GM12878 (cell line): ENCODE results near the gene DDX54. TPM values are rescaled to one million over a fixed set of nuclear protein-coding genes. Genes with fewer than 3 reads are reported as not detected.

Experiments used
- ATAC-seq: fragments of 200-7000 bp; cut with Tn5 transposase; 3 replicates; pipeline ENCODE4 v1.9.1; 2020; ENCODE audit warnings: mild to moderate bottlenecking, moderate library complexity
- BruUV-seq: library from RNA; stranded (reverse); fragments of 400-500 nt; replicated peaks from 2 replicates; lab custom pipeline; 2021; lab: Mats Ljungman, UMichigan
- CTCF ChIA-PET: fragments of 300-600 bp; sonication (Branson Sonifier 250); formaldehyde crosslinking; extraction: SDS; loops from one replicate; lab custom pipeline; 2021; ENCODE audit warnings: inconsistent platforms; lab: Yijun Ruan, JAX
- POLR2A ChIA-PET: fragments of 350-600 bp; formaldehyde crosslinking; extraction: SDS; loops from one replicate; lab custom pipeline; 2021; ENCODE audit warnings: inconsistent platforms; lab: Charles Lee
- RAD21 ChIA-PET: fragments of 300-600 bp; sonication (Branson Sonifier 250); formaldehyde crosslinking; loops from one replicate; lab custom pipeline; 2023; ENCODE audit warnings: antibody characterized with exemption; ENCODE audit not compliant: unreplicated experiment; lab: Charles Lee
- SMC1A ChIA-PET: fragments of 300-600 bp; sonication (Branson Sonifier 250); formaldehyde crosslinking; loops from one replicate; lab custom pipeline; 2023; ENCODE audit not compliant: unreplicated experiment, uncharacterized antibody; lab: Charles Lee
- DNase-seq: peaks from one replicate; pipeline ENCODE4 v3.0.0-alpha.2; 2011; ENCODE audit warnings: low read depth, low spot score
- FAIRE-seq: peaks from 3 replicates; lab custom pipeline; 2011; peaks lifted over from hg19 to GRCh38; lab: Jason Lieb, UNC
- H2AFZ ChIP-seq: 2 replicates; pipeline ENCODE4 v1.6.0; 2011; ENCODE audit warnings: low read depth, low read length, control low read depth; ENCODE audit not compliant: control insufficient read depth
- H3K27ac ChIP-seq: 2 replicates; pipeline ENCODE4 v1.5.1; 2011; ENCODE audit warnings: control low read depth; ENCODE audit not compliant: control insufficient read depth, insufficient read depth
- H3K27me3 ChIP-seq, 2 experiments: replicated peaks in 1 of 2; 2 replicates each; pipeline versions ENCODE4 v1.6.0 to v1.6.1; 2011; ENCODE audit warnings: low read length in 1 of 2; ENCODE audit not compliant: control insufficient read depth in 2 of 2, insufficient read depth in 2 of 2
- H3K36me3 ChIP-seq, 2 experiments: 2 replicates each; pipeline ENCODE4 v1.5.1; 2011; ENCODE audit warnings: low read length in 1 of 2; ENCODE audit not compliant: control insufficient read depth in 2 of 2, insufficient read depth in 2 of 2
- H3K4me1 ChIP-seq: 2 replicates; pipeline ENCODE4 v1.6.1; 2011; ENCODE audit warnings: mild to moderate bottlenecking, low read length, moderate library complexity, mixed read lengths; ENCODE audit not compliant: control insufficient read depth, insufficient read depth
- H3K4me2 ChIP-seq: 2 replicates; pipeline ENCODE4 v1.6.0; 2011; ENCODE audit warnings: control low read depth; ENCODE audit not compliant: control insufficient read depth, insufficient read depth
- H3K4me3 ChIP-seq: fragments of 200-600 bp; sonication (generic); 2 replicates; pipeline ENCODE4 v1.5.1; 2016
- H3K79me2 ChIP-seq: 2 replicates; pipeline ENCODE4 v1.6.0; 2011; ENCODE audit warnings: low read length; ENCODE audit not compliant: control insufficient read depth, insufficient read depth
- H3K9ac ChIP-seq: 2 replicates; pipeline ENCODE4 v1.8.0; 2011; ENCODE audit warnings: low read length, control low read depth, mixed read lengths; ENCODE audit not compliant: control insufficient read depth, insufficient read depth
- H3K9me3 ChIP-seq: replicated peaks from 3 replicates; pipeline ENCODE4 v1.5.1; 2011; ENCODE audit warnings: mild to moderate bottlenecking, low read length; ENCODE audit not compliant: control insufficient read depth, insufficient read depth
- H4K20me1 ChIP-seq: 2 replicates; pipeline ENCODE4 v1.6.0; 2011; ENCODE audit not compliant: control insufficient read depth, insufficient read depth
- EGR1 ChIP-seq, 2 experiments: IDR thresholded peaks; 1 replicate in 1 of 2; 2 replicates in 1 of 2; pipeline ENCODE4 v1.6.1; 2011 to 2012; ENCODE audit warnings: low read depth in 2 of 2, low read length in 2 of 2, borderline replicate concordance in 1 of 2, mild to moderate bottlenecking in 1 of 2, moderate library complexity in 1 of 2
- MTA2 ChIP-seq: fragments of 450-650 bp; IDR thresholded peaks from 2 replicates; pipeline ENCODE4 v1.6.1; 2016; ENCODE audit warnings: low read depth, mild to moderate bottlenecking, moderate library complexity
- POLR2A ChIP-seq: IDR thresholded peaks from 2 replicates; pipeline ENCODE4 v1.6.1; 2011; ENCODE audit warnings: low read depth, mild to moderate bottlenecking, low read length
- SUPT20H ChIP-seq: IDR thresholded peaks from 2 replicates; pipeline ENCODE4 v1.6.1; 2011; ENCODE audit warnings: low read depth, mild to moderate bottlenecking, low read length, moderate library complexity, borderline replicate concordance; ENCODE audit not compliant: control insufficient read depth
- TARDBP ChIP-seq: IDR thresholded peaks from 2 replicates; pipeline ENCODE4 v1.6.1; 2016; ENCODE audit warnings: borderline replicate concordance
- ZZZ3 ChIP-seq: IDR thresholded peaks from 2 replicates; pipeline ENCODE4 v1.6.1; 2011; ENCODE audit warnings: low read depth; ENCODE audit not compliant: control insufficient read depth, insufficient read length
- WGBS: methylation state at CpG from one replicate; pipeline ENCODE4 v1.1.6; 2016; ENCODE audit warnings: low lambda C conversion rate; ENCODE audit not compliant: insufficient replicate concordance, insufficient coverage; ENCODE audit errors: missing lambda C conversion rate; 5-methylcytosine and 5-hydroxymethylcytosine counted together
- in situ Hi-C: fragments of 300-500 bp; cut with MboI; formaldehyde crosslinking; loops from 9 replicates; pipeline ENCODE4 v1.14.3; 2018; ENCODE audit warnings: mixed read lengths
- intact Hi-C: fragments of 100-400 bp; cut with micrococcal nuclease; formaldehyde crosslinking; loops from one replicate; pipeline ENCODE4 v1.14.2; 2022; ENCODE audit not compliant: unreplicated experiment
- polyA plus RNA-seq, 11 experiments: library from polyadenylated mRNA; depleted of rRNA in 4 of 11; unstranded in 6 of 11; stranded (reverse) in 5 of 11; fragments of >200 nt; fragmentation: Nextera tagmentation in 4 of 11; fragmentation: Illumina TruSeq in 1 of 11; extraction: Ambion mirVana in 4 of 11; extraction: Trizol in 1 of 11; gene quantifications; 1 replicate in 1 of 11; 2 replicates in 10 of 11; pipeline versions ENCODE4 v1.2.1 to v1.2.3, GENCODE V29; 2011 to 2016; ENCODE audit warnings: inconsistent platforms in 2 of 11, missing spikeins in 2 of 11, low read depth in 1 of 11
- total RNA-seq, 4 experiments: library from RNA; depleted of rRNA in 3 of 4; stranded (reverse); fragments of >200 nt in 3 of 4; fragmentation: Illumina TruSeq in 1 of 4; extraction: Trizol in 1 of 4; gene quantifications; 2 replicates each; pipeline versions ENCODE4 v1.2.1 to v1.2.3, GENCODE V29; 2013 to 2021

The DDX54 gene
- total and polyA plus RNA-seq, 10 of the 15 experiments (the other 5 are each of a cell fraction or from before 2014, with no cell fraction given): 1.9 to 115 (median 56.3) TPM

DNA sequence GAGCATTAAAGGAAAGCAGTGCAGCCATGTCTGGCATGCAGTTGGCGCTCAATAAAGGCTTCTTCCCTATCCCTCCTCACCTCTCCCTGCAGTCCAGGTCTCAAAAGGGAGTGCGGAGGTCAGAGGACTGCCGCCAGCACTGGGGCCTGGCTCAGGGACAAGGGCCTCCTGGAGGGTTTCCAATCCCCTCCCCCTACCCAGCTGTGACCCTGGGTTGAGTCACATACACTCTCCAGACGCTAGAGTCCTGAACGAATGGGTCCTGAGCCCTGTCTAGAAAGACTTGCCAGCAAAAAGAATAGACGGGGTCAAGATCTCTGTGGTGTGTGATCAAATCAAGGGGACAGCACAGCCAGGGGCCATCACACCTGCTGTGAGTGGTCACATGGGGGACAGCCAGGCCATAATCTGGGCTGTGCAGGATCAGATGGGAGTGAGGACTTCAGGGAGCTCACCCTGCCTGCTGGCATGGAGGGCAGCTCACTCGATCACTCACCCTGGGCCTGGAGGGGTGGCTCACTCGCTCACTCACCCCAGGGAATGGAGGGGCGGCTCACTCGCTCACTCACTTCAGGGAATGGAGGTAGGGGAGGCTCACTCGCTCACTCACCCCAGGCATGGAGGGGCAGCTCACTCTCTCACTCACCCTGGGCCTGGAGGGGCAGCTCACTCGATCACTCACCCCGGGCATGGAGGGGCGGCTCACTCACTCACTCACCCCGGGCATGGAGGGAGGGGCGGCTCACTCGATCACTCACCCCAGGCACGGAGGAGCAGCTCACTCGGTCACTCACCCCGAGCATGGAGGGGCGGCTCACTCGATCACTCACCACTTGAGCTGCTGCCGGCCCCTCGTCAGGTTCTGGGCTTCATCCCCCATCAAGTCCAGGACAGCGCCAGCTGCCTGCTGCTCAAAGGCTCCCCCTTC lies 22.9 kb downstream of the DDX54 start (continued):
- TF ChIP-seq TARDBP: 0 out of 2 replicates have a peak, but pooled peaks have one; percentile 18
- no peak for TF ChIP-seq SUPT20H

DNA sequence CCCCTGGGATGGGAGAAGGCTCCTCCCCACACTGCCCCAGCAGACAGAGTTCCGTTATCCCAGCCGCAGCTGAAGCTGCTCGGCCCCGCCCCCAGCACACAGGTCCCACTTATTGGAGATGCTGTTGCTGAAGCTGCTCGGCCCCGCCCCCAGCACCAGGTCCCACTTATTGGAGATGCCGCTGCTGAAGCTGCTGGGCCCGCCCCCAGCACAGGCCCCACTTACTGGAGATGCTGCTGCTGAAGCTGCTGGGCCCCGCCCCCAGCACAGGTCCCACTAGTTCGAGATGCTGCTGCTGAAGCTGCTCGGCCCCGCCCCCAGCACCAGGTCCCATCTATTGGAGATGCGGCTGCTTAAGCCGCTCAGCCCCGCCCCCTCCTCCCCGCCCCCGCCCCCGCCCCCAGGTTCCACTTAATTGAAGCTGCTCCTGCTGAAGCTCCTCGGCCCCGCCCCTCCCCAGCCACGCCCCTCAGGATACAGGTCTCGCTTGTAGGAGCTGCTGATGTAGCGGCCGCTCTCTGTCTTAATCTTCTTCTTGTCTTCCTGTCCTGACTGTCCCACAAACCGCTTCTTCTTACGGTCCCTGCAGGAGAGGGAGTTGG lies 23.8 kb downstream of the DDX54 start:
- peaks cover 21 to 40% of the 10 kb centered on the region in 2 experiments; a peak in 3 of 4 replicates for H3K36me3 ChIP-seq

More for the DNA sequence above, 23.8 kb downstream of the DDX54 start:
- POLR2A ChIA-PET: no interaction called here
- Histone ChIP-seq H3K4me1 (no peaks in the 10 kb centered on the region), H3K27me3 (no peaks in the 10 kb centered on the region), H3K4me2 (no peak overlapping the region), H3K9me3 (no peaks in the 10 kb centered on the region), H3K9ac (no peak overlapping the region), H3K27ac (no peak overlapping the region), H2AFZ (no peak overlapping the region), H4K20me1 (no peaks in the 10 kb centered on the region; the same call in 1 of the 2 replicates), H3K4me3 (no peak overlapping the region), H3K79me2 (no peaks in the 10 kb centered on the region)
- no peak for TF ChIP-seq ZZZ3
- peak in 1 of 2 experiments; percentile 11; a peak in 1 of 3 replicates for TF ChIP-seq EGR1 (IDR thresholded peaks at IDR 0.05; ENCODE audit: borderline replicate concordance in 1 of 2, low read depth in 2 of 2, low read length in 2 of 2)
- peak; percentile 58 for TF ChIP-seq POLR2A
- TF ChIP-seq MTA2: no peak
- RAD21 ChIA-PET: no interaction called here
- intact Hi-C loops (no loop called here), in situ Hi-C loops (no loop called here)
- SMC1A ChIA-PET: no interaction called here
- BruUV-seq: no TSS peak
- no peak for DNase-seq
- CTCF ChIA-PET: interaction anchor here (0.6 to 1.0 kb wide), 2 partner anchors 112 to 118 kb away, joined by 3 to 4 read pairs; no protein-coding TSS in a partner anchor
- ATAC-seq: peak; percentile 72
- FAIRE-seq: no peak
- WGBS: 48% methylated on average over 12 of the region's 26 CpGs
